ENCODE data around the gene ANAPC7. TPM values are rescaled to one million over a fixed set of nuclear protein-coding genes. Genes with fewer than 3 reads are reported as not detected.
A peak's percentile ranks its signal among the peaks of the same experiment; 100 is the strongest.

ANAPC7 gene
- total and polyA plus RNA-seq, 2 of the 13 experiments (the other 11 are each of a cell fraction or from before 2014, with no cell fraction given) = 40.0 to 69.1 TPM

GRCh38 chr12:110403146-110403975, at the start of gene ANAPC7 (continued):
- no peak for TF ChIP-seq ZBTB40 (IDR thresholded peaks at IDR 0.05)
- peak; percentile 86 for TF ChIP-seq ZBTB40 (CRISPR knock-in tag; IDR thresholded peaks at IDR 0.05)
- no peak; the same call in 1 of the 2 replicates for TF ChIP-seq ELF1 (CRISPR knock-in tag; IDR thresholded peaks at IDR 0.05)
- TF ChIP-seq ZBTB14 (CRISPR knock-in tag; IDR thresholded peaks at IDR 0.05) = no peak
- TF ChIP-seq ZNF275 (CRISPR knock-in tag; IDR thresholded peaks at IDR 0.05; ENCODE audit: borderline replicate concordance) = 0 out of 2 replicates have a peak, but pooled peaks have one; percentile 38
- no peak for TF ChIP-seq ZNF720 (CRISPR knock-in tag; IDR thresholded peaks at IDR 0.05)
- TF ChIP-seq CCAR2 (optimal IDR thresholded peaks at IDR 0.05; ENCODE audit: low read depth, low read length) = no peak
- TF ChIP-seq U2AF1 (optimal IDR thresholded peaks at IDR 0.05; ENCODE audit: low read depth, low read length) = no peak

All from HepG2 (cell line).